Measurements from ENCODE around the gene PLPPR5. TPM values are rescaled to one million over a fixed set of nuclear protein-coding genes. Genes with fewer than 3 reads are reported as not detected.

The PLPPR5 gene
- total RNA-seq, 1 donor from 2014 or later: 0.56 TPM

DNA sequence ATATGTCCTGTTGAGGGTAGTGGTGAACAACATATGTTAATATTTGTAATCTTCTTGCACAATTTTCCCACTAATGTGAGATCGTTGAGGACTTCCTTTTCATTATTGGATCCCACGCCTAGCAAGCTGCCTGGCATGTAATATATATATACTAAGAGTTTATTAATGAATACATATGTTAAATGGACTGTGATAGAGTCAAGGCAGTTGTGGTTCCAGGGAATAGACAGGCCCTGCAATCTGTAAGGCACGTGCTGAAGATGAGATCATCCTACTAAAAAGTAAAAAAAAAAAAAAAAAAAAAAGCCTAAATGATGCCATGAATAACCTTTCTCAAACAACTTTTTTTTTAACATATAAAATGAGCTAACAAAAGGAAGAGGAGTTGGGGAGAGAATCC, 28.9 kb downstream of the PLPPR5 start:
- Histone ChIP-seq H3K9ac (no peak overlapping the region), H3K79me2 (ENCODE audit: low read depth) (no peaks in the 10 kb centered on the region), H3K9me3 (ENCODE audit: low read depth) (no peaks in the 10 kb centered on the region), H3K27me3 (no peaks in the 10 kb centered on the region), H3F3A (ENCODE audit: low read depth) (no peaks in the 10 kb centered on the region), H3K27ac (no peak overlapping the region), H3K4me3 (no peak overlapping the region), H3K4me1 (no peaks in the 10 kb centered on the region), H4K20me1 (ENCODE audit: low read depth) (no peaks in the 10 kb centered on the region), H2AFZ (replicated peaks) (no peak overlapping the region), H3K36me3 (no peaks in the 10 kb centered on the region), H3K4me2 (no peak overlapping the region)
- no peaks in the 10 kb centered on the region for H3K27me3 Mint-ChIP-seq (ENCODE audit: insufficient read depth, low read depth)
- no peak overlapping the region for H3K4me3 Mint-ChIP-seq
- TF ChIP-seq, protein P1, sequence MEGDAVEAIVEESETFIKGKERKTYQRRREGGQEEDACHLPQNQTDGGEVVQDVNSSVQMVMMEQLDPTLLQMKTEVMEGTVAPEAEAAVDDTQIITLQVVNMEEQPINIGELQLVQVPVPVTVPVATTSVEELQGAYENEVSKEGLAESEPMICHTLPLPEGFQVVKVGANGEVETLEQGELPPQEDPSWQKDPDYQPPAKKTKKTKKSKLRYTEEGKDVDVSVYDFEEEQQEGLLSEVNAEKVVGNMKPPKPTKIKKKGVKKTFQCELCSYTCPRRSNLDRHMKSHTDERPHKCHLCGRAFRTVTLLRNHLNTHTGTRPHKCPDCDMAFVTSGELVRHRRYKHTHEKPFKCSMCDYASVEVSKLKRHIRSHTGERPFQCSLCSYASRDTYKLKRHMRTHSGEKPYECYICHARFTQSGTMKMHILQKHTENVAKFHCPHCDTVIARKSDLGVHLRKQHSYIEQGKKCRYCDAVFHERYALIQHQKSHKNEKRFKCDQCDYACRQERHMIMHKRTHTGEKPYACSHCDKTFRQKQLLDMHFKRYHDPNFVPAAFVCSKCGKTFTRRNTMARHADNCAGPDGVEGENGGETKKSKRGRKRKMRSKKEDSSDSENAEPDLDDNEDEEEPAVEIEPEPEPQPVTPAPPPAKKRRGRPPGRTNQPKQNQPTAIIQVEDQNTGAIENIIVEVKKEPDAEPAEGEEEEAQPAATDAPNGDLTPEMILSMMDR (IDR thresholded peaks at IDR 0.05): no peak
- no peak for TF ChIP-seq EZH2phosphoT487 (IDR thresholded peaks at IDR 0.05)
- no peak for TF ChIP-seq EZH2 (IDR thresholded peaks at IDR 0.05)
- no peaks in the 10 kb centered on the region for H3K9me3 Mint-ChIP-seq
- no peak overlapping the region for H3K27ac Mint-ChIP-seq
- no peaks in the 10 kb centered on the region for H3K36me3 Mint-ChIP-seq
- H3K4me1 Mint-ChIP-seq: peaks cover 23% of the 10 kb centered on the region
- DNase-seq (ENCODE audit: low spot score): no peak

DNA sequence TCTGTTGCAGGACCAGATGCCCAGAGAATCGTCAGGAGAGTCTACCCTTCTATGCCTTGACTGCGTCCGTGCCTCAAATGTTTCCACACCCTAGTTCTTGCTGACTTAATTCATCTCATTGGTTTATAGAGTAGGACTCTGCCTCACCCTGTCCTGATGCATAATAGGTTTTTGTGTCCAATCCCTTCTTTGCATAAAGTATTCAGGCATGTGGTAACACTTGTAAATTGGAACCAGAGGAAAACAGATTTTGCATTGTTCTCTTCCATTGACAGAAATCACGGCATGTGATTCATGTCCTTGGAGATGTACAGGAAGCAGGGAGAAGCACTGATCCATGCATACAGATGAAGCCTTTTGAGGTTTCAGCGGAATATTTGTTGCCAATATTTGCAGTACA, 29.5 kb downstream of the PLPPR5 start:
- H3K36me3 ChIP-seq: no peaks in the 10 kb centered on the region
- H3K79me2 ChIP-seq (ENCODE audit: low read depth): no peaks in the 10 kb centered on the region
- no peaks in the 10 kb centered on the region for H3K27me3 Mint-ChIP-seq (ENCODE audit: insufficient read depth, low read depth)
- H3K27me3 ChIP-seq: no peaks in the 10 kb centered on the region
- H3K9ac ChIP-seq: no peak overlapping the region
- no peak overlapping the region for H3K4me3 ChIP-seq
- DNase-seq (ENCODE audit: low spot score): no peak
- H3K4me1 ChIP-seq: no peaks in the 10 kb centered on the region
- no peak for TF ChIP-seq EZH2 (IDR thresholded peaks at IDR 0.05)
- H2AFZ ChIP-seq (replicated peaks): no peak overlapping the region
- H3K36me3 Mint-ChIP-seq: no peaks in the 10 kb centered on the region
- no peak overlapping the region for H3K4me2 ChIP-seq
- H3K4me3 Mint-ChIP-seq: no peak overlapping the region
- H3K27ac Mint-ChIP-seq: no peak overlapping the region
- no peak overlapping the region for H3K27ac ChIP-seq
- H3F3A ChIP-seq (ENCODE audit: low read depth): no peaks in the 10 kb centered on the region
- no peaks in the 10 kb centered on the region for H3K9me3 ChIP-seq (ENCODE audit: low read depth)
- peaks cover 23% of the 10 kb centered on the region for H3K4me1 Mint-ChIP-seq
- H3K9me3 Mint-ChIP-seq: no peaks in the 10 kb centered on the region
- no peaks in the 10 kb centered on the region for H4K20me1 ChIP-seq (ENCODE audit: low read depth)

DNA sequence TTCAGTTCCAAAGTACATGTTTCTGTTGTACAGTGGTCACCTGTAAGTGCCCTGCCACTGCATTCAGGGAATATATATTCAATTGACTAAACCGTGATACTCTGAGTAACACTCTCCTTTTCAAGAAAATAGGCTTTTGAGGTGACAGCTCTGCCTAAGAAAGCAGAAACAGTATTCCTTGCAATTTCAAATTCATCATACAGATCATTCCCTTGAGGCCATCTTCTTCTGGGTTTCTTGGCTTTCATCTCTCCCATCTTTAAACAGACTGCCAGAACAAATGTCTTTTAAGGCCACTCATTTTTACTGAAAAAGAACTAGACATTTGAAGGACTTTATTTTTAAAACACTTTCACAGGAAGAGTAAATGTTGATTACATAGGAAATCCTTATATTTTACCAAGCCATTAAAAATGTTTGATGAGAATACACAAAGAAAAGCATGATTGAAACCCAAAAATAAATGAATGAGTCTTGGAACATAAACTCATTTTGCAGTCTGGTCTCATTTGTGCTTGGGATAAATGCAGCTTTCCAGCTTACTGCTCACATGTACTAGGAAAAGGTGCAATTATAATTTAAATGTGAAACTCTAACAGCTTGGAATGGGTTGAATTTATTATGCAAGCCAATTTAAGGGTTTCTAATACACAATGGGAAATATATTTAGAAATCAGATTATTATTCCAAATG, 34.7 kb downstream of the PLPPR5 start:
- no peaks in the 10 kb centered on the region for H3K9me3 Mint-ChIP-seq
- H3K27ac Mint-ChIP-seq: no peak overlapping the region
- Histone ChIP-seq H3K4me3 (no peak overlapping the region), H3K4me1 (no peaks in the 10 kb centered on the region), H3K9me3 (ENCODE audit: low read depth) (no peaks in the 10 kb centered on the region), H3K27ac (no peak overlapping the region), H3K4me2 (no peak overlapping the region), H3K36me3 (no peaks in the 10 kb centered on the region), H3K9ac (no peak overlapping the region), H2AFZ (replicated peaks) (no peak overlapping the region), H3F3A (ENCODE audit: low read depth) (no peaks in the 10 kb centered on the region), H3K79me2 (ENCODE audit: low read depth) (no peaks in the 10 kb centered on the region), H4K20me1 (ENCODE audit: low read depth) (no peaks in the 10 kb centered on the region), H3K27me3 (no peaks in the 10 kb centered on the region)
- no peak for TF ChIP-seq EZH2 (IDR thresholded peaks at IDR 0.05)
- TF ChIP-seq, protein P1 (IDR thresholded peaks at IDR 0.05): no peak
- no peak for TF ChIP-seq EZH2phosphoT487 (IDR thresholded peaks at IDR 0.05)
- no peaks in the 10 kb centered on the region for H3K27me3 Mint-ChIP-seq (ENCODE audit: insufficient read depth, low read depth)
- no peak for DNase-seq (ENCODE audit: low spot score)
- peaks cover 24% of the 10 kb centered on the region for H3K4me1 Mint-ChIP-seq
- H3K4me3 Mint-ChIP-seq: no peak overlapping the region
- no peaks in the 10 kb centered on the region for H3K36me3 Mint-ChIP-seq

DNA sequence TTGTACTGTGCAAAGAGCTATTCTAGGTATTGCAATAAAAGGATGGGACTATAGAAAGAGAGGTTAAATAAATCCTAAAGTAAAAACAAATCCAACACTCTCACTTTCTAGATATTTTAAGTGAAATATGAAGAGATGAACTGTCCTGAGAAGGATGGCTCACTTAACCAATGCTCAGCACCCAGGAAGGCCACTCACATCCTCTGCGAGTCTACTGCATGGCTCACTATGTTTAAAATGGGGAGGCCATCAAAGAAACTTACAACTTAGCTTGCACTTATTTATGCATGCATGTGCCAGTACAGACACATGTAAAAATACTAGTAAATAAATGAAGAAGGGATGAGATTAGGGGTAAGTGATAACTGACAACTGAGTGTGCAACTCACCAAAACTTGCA, 37.5 kb downstream of the PLPPR5 start:
- H3K79me2 ChIP-seq (ENCODE audit: low read depth): no peaks in the 10 kb centered on the region
- H3K9me3 ChIP-seq (ENCODE audit: low read depth): no peaks in the 10 kb centered on the region
- no peak overlapping the region for H3K27ac Mint-ChIP-seq
- no peak for DNase-seq (ENCODE audit: low spot score)
- no peaks in the 10 kb centered on the region for H3K4me1 ChIP-seq
- H2AFZ ChIP-seq (replicated peaks): no peak overlapping the region
- no peak overlapping the region for H3K4me3 Mint-ChIP-seq
- no peak overlapping the region for H3K4me3 ChIP-seq
- no peaks in the 10 kb centered on the region for H4K20me1 ChIP-seq (ENCODE audit: low read depth)
- TF ChIP-seq, protein P1 (IDR thresholded peaks at IDR 0.05): no peak
- TF ChIP-seq EZH2phosphoT487 (IDR thresholded peaks at IDR 0.05) (no peak), EZH2 (IDR thresholded peaks at IDR 0.05) (no peak)
- no peak overlapping the region for H3K9ac ChIP-seq
- no peak overlapping the region for H3K4me2 ChIP-seq
- H3K27me3 Mint-ChIP-seq (ENCODE audit: insufficient read depth, low read depth): no peaks in the 10 kb centered on the region
- no peaks in the 10 kb centered on the region for H3K36me3 ChIP-seq
- no peaks in the 10 kb centered on the region for H3K36me3 Mint-ChIP-seq
- H3K27me3 ChIP-seq: no peaks in the 10 kb centered on the region
- no peak overlapping the region for H3K27ac ChIP-seq
- peaks cover 10% of the 10 kb centered on the region for H3K4me1 Mint-ChIP-seq
- no peaks in the 10 kb centered on the region for H3K9me3 Mint-ChIP-seq
- peaks cover 7% of the 10 kb centered on the region for H3F3A ChIP-seq (ENCODE audit: low read depth)
